Measurements from ENCODE around the gene TUSC7.

TUSC7 gene

GRCh38 chr3:116709479-116709878 is at the start of gene TUSC7:
Gene TUSC7, plus strand, starts transcription at chr3:116709779.
- in situ Hi-C loops (cut with MboI; ENCODE audit: low sequenced_read_pairs) = no loop called here

- in situ Hi-C loops (cut with MboI; ENCODE audit: low sequenced_read_pairs) = no loop called here
Measured at GRCh38 chr3:116661196-116661595, 48.4 kb upstream of the TUSC7 start.

DNA sequence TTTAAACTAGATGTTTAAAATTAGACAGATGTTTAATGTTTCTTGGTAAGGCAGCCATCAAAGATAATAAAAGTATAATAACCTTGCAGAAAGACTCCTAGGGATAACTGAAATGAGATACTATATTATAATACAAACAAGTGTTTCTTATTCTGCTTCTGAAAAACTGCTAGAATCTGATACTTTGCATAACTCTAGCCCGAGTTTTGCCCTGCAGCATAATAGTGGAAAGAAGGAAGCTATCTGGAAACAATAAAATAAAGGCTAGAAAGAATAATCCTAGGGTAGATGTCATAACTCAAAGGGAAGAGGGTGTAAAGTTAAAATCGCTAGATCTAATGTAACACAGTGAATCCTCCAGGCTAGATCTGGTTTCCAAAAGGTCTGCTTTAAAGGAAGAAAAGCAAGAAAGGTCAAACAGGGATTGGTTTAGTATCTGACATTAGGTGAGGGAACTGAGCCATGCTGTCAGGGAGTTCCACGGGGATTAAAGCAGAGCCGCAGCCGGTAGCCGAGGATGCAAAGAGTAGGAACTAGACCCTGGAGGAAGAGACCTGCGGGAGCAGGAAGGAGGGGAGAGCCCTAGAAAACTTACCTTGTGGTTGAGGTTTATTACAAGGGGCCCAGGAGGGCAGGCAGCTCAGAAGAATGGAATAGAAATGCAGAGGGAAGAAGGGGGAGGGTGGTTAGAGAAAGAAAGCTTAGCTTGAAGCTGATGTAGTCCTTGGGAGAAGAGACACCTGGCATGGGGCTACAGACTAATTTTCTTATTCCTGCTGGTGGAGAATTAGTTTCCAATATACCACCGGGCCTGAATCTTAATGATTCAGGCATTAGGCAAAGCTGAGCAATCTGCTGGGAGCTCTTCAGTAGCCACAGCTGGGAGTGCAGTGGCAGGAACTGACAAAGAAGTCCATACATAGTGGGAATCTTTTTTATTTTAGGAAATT is 46.1 kb upstream of the TUSC7 start:
- in situ Hi-C loops (cut with MboI; ENCODE audit: low sequenced_read_pairs) = no loop called here

GRCh38 chr3:116667324-116667723 is 42.3 kb upstream of the TUSC7 start:
- in situ Hi-C loops (cut with MboI; ENCODE audit: low sequenced_read_pairs) = no loop called here

DNA sequence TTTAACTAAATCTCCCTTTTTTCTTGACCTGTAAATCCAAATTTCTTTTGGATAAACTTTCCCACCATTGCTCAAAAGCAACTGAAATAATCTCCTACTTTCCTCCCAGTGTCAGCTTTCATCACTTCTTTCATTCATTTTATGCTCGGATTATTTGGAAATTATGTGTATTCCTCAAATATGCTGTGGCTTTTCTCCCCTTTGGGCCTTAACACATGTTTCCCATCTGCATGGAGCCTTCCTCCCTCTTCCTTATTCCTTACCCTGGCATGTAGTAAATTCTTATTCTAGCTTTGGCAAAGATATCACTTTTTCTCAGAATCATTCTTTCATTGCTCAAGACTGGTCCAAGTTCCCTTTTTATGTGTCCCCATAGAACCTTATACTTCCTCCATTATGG is 41.8 kb upstream of the TUSC7 start:
- in situ Hi-C loops (cut with MboI; ENCODE audit: low sequenced_read_pairs) = no loop called here

GRCh38 chr3:116669576-116669975 is 40.0 kb upstream of the TUSC7 start:
- in situ Hi-C loops (cut with MboI; ENCODE audit: low sequenced_read_pairs) = no loop called here

DNA sequence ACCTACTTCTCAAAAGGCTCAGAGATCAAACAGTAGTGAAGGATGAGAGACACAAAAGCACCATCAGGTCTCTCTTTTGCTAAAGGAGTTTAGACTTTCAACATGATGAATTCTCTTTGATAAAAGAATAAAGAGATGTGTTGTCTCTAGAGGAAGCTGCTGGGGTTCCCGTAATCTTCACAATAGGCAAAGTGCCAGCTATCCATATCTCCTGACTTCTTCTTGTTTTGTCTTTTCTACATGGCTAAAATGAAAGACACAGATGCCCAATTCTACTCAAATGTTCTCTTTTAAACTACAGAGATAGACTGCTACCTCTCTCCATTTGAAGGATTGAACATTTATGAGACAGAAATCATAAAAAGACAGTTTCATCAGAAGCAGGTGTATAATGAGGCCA is 38.4 kb upstream of the TUSC7 start:
- in situ Hi-C loops (cut with MboI; ENCODE audit: low sequenced_read_pairs) = no loop called here

DNA sequence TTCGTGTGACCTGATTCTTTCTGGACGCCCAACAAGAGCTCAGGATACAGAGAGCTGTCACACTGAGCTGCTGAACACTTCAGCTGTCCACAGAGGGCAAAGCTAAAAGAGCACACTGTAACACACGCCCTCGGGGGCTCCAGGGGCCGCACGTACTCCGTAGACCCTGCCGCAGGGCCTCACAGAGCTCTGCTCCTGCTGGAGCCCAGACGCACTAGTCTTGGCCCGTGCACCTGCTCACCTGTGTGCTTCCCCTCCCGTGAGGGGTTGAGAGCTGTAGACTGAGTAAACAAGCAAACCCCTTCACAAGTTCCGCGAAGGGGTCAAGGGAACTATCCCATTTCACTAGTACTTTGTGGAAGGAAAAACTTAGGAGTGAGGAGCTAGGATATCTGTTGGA is 30.7 kb upstream of the TUSC7 start:
- in situ Hi-C loops (cut with MboI; ENCODE audit: low sequenced_read_pairs) = no loop called here

DNA sequence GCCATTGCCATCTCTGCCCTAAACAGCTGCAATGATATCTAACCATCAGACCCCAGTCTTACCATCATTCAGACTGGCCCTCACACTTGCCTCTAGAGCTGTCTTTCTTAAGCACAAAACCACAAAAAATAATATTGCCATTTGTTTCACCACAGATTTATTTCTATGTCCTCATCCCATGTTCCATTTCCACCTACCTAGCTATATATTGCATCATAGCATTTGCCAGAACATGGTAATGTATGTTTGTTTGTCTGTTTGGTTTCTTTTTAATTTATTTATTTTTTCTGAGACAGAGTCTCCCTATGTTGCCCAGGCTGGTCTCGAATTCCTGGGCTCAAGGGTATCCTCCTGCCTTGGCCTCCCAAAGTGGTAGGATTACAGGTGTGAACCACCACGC is 18.5 kb upstream of the TUSC7 start:
- in situ Hi-C loops (cut with MboI; ENCODE audit: low sequenced_read_pairs) = no loop called here

GRCh38 chr3:116701070-116701469 is 8.5 kb upstream of the TUSC7 start:
- in situ Hi-C loops (cut with MboI; ENCODE audit: low sequenced_read_pairs) = no loop called here

GRCh38 chr3:116702334-116702733 is 7.2 kb upstream of the TUSC7 start:
- in situ Hi-C loops (cut with MboI; ENCODE audit: low sequenced_read_pairs) = no loop called here

DNA sequence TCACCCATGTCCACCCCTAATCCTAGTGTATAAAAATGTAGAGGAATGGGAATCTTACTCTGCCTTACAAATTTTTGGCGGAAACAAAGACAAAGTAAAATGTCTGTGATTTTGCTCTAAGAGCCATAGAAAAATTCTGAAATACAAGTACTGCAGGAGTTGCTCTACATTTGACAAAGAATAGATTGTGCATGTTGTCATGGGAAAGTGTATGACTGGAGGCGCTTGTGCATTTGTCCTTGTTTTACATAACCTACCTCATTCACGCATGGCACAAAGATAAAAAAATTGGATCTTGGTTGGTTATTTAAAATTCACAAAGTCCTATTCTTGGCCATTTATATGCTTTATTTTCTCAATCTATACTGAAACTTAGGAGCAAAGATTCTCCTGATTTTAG is 2.0 kb upstream of the TUSC7 start:
- in situ Hi-C loops (cut with MboI; ENCODE audit: low sequenced_read_pairs) = no loop called here

GRCh38 chr3:116716490-116716889 is 6.9 kb downstream of the TUSC7 start:
- in situ Hi-C loops (cut with MboI; ENCODE audit: low sequenced_read_pairs) = no loop called here

- in situ Hi-C loops (cut with MboI; ENCODE audit: low sequenced_read_pairs) = no loop called here
Measured at GRCh38 chr3:116717566-116717965, 8.0 kb downstream of the TUSC7 start.

DNA sequence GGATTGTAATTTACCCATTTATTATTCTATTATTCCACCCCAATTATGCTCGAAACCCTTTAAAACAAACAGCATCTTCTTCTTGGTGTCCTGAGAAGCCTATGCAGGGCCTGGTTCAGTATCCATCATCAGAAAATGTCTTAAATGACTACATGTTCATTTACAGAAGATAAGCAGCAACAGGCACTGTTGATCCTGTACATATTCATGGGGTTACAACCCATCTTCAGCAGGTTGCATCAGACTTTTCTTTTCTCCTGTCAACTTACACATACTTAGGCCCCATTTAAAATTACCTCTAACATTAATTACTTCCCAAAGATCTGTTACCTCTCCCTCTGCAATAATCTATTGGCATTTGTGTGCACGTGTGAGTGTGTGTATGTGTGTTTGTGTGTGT is 18.9 kb downstream of the TUSC7 start:
- in situ Hi-C loops (cut with MboI; ENCODE audit: low sequenced_read_pairs) = no loop called here

DNA sequence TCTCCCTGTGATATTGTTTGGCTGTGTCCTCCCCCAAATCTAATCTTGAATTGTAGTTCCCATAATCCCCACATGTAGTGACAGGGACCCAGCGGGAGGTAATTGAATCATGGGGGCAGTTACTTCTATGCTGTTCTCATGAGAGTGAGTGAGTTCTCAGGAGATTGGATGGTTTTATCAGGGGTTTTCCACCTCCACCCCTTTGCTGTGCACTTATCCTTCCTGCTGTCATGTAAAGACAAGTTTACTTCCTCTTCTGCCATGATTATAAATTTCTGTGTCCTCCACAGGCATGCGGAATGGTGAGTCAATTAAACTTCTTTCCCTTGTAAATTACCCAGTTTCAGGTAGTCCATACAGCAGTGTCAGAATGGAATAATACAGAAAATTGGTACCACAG is 24.7 kb downstream of the TUSC7 start:
- in situ Hi-C loops (cut with MboI; ENCODE audit: low sequenced_read_pairs) = no loop called here

GRCh38 chr3:116739678-116740077 is 30.1 kb downstream of the TUSC7 start:
- in situ Hi-C loops (cut with MboI; ENCODE audit: low sequenced_read_pairs) = no loop called here

DNA sequence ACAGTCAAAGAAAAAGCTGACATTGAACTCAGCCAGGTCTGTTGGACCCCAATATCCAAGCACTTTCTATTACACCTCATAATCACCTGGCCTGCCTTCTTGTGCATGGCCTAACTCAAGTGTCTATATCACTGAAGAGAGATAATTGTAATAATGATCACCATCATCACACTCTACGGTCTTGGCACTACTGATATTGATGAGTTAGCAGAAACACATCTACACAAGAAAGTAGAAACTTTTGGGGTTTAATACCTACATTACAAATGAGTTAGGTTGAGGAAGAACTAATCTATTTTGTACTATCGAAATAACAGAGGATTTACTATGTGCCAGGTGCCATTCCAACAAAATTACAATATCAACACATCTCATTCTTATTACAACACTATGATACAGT is 30.7 kb downstream of the TUSC7 start:
- in situ Hi-C loops (cut with MboI; ENCODE audit: low sequenced_read_pairs) = no loop called here

DNA sequence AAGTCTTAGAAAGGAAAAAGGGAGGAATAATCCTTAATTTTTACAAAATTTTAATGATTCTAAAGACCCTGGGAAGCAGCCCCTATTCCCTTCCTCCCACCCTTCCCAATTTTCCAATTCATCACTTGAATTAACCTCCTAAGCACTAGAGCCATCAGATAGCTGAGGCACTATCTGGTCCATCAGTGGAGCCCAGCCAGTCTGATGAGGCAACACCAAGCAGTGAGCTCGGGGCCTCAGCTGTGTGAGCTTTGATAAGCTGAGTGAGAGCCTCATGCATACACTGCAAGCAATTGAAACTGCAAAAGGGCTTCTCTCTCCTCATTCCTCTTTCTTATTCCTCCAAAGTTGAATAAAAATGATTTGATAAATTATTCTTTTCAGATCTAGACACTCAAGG is 31.9 kb downstream of the TUSC7 start:
- in situ Hi-C loops (cut with MboI; ENCODE audit: low sequenced_read_pairs) = no loop called here

DNA sequence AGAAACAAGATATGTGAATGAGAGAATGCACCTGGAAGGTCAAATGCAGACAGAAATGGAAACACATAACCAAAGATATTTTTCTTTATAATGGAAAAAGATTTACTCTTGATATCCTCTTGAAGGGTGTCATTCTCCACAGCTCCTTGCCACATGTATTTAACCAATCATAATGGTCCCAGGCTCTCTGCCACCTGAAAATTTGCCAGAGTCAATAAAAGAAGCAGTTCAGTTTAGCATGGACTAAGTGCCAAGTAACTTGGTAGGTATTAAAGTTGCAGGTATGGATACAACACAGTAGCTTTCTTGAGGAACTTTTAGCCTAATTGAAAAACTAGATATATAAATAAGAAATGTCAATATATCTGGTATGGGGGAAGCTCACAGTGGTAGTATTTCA is 33.5 kb downstream of the TUSC7 start:
- in situ Hi-C loops (cut with MboI; ENCODE audit: low sequenced_read_pairs) = no loop called here

DNA sequence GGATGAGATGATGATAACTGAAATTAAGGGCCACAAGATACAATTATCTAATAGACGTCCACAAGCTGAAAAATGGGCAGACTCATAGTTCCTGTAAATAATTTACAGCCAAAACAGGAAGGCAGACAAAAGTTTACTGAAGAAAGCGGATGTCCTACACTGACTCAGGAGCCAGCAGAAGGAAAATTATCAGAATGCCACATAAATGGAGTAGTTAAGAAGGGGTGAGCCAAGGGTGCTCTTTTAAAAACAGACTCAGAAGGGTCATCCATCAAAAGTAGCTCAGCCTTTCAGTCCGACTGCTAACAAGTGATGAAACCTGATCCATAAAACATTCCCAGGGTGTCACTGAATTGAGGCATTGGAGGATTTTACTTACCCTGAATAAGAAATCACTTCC is 39.8 kb downstream of the TUSC7 start:
- in situ Hi-C loops (cut with MboI; ENCODE audit: low sequenced_read_pairs) = no loop called here

DNA sequence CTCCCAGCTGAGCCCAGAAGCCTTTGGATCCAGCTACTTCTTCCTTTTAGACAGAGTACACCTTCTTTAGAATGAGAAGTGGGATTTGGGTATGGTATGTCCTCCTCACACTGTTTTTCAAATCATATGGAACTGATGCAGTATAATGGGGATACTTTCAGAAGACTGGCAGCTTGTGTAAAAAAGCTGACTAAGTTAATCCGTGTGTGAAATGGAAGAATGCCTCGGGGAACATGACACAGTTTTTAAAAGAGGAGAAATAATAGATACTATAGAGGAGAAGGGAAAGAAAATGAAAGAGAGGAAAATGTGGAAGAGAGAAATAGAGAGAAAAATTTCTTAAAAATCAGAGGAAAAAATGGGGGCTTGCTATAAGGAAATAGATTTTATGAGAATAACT is 47.7 kb downstream of the TUSC7 start:
- in situ Hi-C loops (cut with MboI; ENCODE audit: low sequenced_read_pairs) = no loop called here

GRCh38 chr3:116759316-116759715 is 49.7 kb downstream of the TUSC7 start:
- in situ Hi-C loops (cut with MboI; ENCODE audit: low sequenced_read_pairs) = no loop called here

Measured in HL-60/S4 treated with phorbol 12-myristate 13-acetate at 8.2 ng/mL for 4 days and 3 days (cell line).